Activated CD4-positive, CD25-positive, alpha-beta regulatory T cell treated with anti-CD3 and anti-CD28 coated beads, Interleukin-2, amount 50 U/mL, for 72 hours (primary cell): ENCODE results near the gene PROC.

Experiments
- DNase-seq: peaks from one replicate; pipeline ENCODE4 v3.0.0; 2021

PROC gene

GRCh38 chr2:127418300-127419111 lies at the start of gene PROC:
PROC (plus strand) TSS chr2:127418427; CDS start chr2:127419943, 1,516 bp downstream.
- no peak for DNase-seq

DNA sequence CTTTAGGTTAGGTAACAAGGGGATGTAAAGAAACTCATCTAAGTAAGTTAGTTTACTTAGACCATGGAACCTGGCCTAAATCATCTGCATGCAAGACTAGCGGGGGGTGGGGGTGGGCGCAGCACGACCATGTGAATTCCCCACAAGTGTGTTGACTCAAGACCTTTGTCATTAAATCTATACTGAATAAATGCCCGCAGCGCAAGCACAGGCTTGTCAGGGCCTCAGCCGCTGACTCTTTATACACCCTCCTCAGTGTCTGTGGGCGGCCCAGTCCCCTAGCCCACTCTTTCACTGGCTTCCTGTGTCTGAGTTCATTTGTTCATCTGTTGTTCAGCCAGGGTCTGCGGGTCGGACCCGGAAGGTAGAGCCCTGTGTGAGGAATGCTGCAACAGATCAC lies 48.2 kb upstream of the PROC start:
- no peak for DNase-seq

DNA sequence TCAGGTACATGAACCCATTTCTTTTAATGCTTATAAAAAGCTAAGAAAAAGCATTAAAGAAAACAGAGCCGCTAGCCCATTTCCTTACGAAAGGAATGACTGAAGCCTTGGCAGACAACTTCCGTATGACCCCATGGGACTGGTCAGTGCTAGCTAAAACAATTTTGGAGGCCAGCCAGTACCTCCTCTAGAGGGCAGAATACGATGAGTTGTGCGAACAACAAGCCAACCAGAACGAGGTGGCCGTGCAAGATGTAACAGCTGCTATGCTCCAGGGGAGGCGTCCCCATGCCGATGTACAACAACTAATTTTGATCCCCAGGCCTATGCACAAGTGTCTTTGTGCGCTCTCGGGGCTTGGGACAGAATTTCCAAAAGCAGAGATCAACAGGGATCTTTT lies 47.2 kb upstream of the PROC start:
- no peak for DNase-seq

- no peak for DNase-seq
These were observed 44.7 kb upstream of the PROC start for GRCh38 chr2:127373362-127374083.

GRCh38 chr2:127376257-127376656 lies 42.0 kb upstream of the PROC start:
- DNase-seq: no peak

- DNase-seq: no peak
These were observed 41.0 kb upstream of the PROC start for GRCh38 chr2:127377262-127377661.

GRCh38 chr2:127378720-127379119 lies 39.5 kb upstream of the PROC start:
- DNase-seq: no peak

DNA sequence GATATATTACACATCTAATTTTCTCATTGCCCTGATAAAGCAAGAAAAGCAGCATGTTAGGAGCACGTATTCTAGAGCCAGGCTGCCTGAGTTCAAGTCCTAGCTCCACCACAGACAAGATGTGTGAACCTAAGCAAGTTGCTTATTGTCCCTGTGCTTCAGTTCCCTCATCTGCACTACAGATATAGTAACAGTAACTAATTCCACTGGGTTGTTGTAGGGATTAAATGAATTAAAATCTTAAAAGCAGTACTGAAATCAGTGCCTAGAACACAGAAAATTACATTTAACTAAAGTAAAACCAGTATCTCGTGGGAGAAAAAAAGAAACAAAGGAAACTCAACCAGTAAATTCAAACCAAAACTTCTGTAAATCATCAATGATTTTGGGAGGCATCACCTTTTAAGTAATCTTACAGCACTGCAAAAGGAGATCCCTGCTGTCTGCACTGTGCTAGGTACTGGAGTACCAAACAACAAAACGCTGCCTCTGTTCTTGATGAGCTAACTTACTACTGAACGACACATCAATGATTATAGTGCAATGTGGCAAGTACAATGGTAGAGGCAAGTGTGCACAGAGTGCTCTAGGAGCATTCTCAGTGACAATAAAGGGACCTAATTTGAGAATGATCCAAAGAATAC lies 38.4 kb upstream of the PROC start:
- DNase-seq: no peak

DNA sequence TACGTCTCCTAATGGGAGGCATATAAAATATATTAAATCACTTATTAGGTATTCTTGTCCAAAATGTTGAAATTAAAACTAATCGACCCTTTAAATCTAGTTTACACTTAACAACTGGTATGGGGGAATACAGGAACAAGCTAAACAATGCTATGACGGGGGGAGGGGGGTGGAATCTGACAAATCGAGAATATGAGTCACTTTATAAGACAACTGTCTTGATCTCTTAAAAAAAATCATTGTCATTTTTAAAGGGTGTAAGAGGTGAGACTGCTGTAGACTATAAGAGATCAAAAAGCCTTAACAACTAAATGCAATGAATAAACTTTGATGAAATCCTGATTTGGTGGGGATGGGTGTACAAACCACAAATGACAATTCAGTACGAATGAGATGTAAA lies 36.5 kb upstream of the PROC start:
- DNase-seq: no peak

- DNase-seq: no peak
These were observed 35.4 kb upstream of the PROC start for GRCh38 chr2:127382831-127383230.

- DNase-seq: no peak
These were observed 33.7 kb upstream of the PROC start for GRCh38 chr2:127384529-127384928.

GRCh38 chr2:127386246-127386645 lies 32.0 kb upstream of the PROC start:
- no peak for DNase-seq

DNA sequence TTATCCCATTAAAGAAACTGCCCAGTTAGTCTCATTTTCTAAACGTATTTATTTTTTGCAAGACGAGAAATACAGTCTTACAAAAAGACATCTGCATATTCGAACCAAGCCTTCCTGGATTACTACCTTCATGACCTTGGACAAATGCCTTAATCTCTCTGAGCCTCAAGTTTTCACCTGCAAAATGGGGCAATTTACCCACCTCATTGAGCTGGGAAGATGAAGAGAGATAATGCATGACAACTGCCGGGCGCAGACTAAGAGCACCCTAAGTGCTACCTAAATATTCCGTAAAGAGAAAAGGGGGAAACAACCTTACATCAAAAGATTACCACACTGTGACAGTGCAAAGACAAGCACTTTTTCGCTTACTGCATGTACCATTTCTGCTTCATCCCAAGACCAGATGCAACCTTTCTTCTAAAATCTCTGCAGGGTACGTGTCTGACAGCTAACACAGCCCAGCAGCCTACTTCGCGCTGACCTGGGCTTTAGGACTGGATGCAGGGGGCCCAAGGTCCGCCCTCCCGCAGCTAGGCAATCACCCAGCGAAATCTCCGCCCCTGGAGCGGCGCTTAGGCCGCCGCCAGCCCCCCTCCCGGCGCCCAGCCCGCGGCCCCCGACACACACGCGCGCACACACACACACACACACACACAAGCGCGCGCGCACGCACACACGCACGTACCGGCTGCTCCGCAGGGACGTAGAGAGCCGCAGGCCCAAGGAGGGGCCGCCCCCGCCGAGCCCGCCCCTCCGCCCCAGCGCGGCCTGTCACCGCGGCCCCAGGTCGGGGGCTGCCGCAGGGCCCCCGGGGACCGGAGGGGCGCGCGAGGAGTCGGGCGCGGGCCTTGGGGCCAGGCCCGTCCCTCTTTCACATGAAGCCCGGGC lies 31.2 kb upstream of the PROC start:
- DNase-seq: peak; percentile 82

GRCh38 chr2:127387655-127388422 lies 30.4 kb upstream of the PROC start, which contains the start of gene MAP3K2:
MAP3K2 (minus strand) TSS chr2:127387975; CDS start chr2:127343129, 44,846 bp downstream.
- DNase-seq: peak; percentile 92

- DNase-seq: no peak
These were observed 29.6 kb upstream of the PROC start for GRCh38 chr2:127388423-127389164.

- no peak for DNase-seq
These were observed 28.3 kb upstream of the PROC start for GRCh38 chr2:127389778-127390435.

DNA sequence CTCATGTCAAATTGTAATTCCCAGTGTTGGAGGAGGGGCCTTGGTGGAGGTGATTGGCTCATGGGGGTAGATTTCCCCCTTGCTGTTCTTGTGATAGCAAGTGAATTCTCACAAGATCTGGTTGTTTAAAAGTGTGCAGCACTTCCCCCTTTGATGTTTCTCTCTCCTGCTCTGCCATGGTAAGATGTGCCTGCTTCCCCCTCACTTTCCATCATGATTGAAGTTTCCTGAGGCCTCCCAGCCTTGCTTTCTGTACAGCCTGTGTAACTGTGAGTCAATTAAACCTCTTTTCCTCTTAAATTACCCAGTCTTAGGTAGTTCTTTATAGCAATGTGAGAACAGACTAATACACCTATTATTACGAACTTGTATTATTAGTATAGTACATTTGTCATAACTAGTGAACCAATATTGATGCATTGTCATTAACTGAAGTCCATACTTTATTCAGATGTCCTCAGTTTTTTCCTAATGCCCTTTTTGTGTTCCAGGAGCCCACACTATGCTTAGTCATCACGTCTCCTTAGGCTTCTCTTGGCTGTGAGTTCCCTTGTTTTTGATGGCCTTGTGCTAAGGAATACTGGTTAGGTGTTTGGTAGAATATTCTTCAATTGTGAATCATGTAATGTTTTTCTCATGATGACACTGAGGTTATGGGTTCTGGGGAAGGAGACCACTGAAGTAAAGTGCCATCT lies 25.9 kb upstream of the PROC start:
- DNase-seq: no peak

- no peak for DNase-seq
These were observed 25.2 kb upstream of the PROC start for GRCh38 chr2:127392828-127393578.

- DNase-seq: no peak
These were observed 23.7 kb upstream of the PROC start for GRCh38 chr2:127394492-127394891.
